ENCODE results near the gene ZNF492. TPM values are rescaled to one million over a fixed set of nuclear protein-coding genes. Genes with fewer than 3 reads are reported as not detected.

The ZNF492 gene
- total and polyA plus RNA-seq, 4 donors, result 0.08 to 0.80 (median 0.10) TPM

DNA sequence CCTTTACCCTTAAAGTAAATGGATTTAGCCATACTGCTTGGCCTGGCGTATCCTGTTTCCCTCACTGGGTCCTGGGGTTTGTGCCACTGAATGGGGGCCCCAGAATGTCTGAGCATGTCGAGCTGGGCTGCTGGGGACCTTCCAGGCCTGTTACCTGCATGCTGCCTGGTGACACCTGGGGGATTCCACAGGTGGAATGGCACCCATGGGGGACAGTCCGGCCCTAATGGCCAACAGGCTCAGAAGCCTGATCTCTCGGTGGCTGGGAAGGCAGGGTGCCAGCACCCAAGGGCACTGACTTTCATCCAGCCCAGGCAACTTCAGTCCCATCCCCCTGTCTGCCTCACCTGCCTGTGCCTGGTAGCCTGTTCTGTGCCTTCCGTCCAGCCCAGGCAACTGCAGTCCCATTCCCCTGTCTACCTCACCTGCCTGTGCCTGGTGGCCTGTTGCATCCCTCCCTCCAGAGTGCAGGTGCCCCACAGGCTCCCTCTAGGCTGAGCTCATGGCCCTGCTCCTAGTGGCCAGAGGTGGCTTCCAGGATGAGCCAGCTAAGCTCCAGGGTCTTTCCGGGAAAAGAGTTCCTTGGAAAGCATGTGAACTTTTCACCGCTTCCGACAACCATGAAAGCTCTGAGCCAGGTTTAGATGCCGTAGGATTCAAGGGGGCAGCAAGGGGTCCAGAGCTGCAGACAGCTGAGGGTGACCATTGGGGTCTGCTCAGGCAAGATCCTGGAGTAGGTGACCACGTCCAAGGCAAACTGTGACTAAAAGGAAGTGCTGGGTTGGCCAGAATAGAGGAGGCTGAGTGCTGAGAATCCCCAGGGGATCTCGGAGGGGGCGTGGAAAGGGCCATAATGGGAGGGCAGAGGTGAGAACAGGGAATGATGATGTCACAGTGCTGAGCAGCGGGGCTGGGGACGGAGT, 30.3 kb upstream of the ZNF492 start:
- Histone ChIP-seq H3K9ac (ENCODE audit: insufficient read depth in 1 of 2, low read length in 2 of 2) (no peak overlapping the region), H3K27me3 (ENCODE audit: control insufficient read depth in 3 of 3, insufficient read depth in 3 of 3, low read length in 2 of 3) (peaks cover 0 to 4% (median 0%) of the 10 kb centered on the region in 3 donors), H3K36me3 (ENCODE audit: control insufficient read depth in 4 of 4, insufficient read depth in 4 of 4, low read length in 4 of 4) (no peaks in the 10 kb centered on the region), H3K4me1 (ENCODE audit: control insufficient read depth in 5 of 5, insufficient read depth in 5 of 5, low read length in 5 of 5) (no peaks in the 10 kb centered on the region), H3K27ac (ENCODE audit: low read depth in 1 of 2, low read length in 1 of 2) (no peak overlapping the region), H3K9me3 (ENCODE audit: control insufficient read depth in 4 of 4, insufficient read depth in 3 of 4, low read length in 3 of 4) (peaks cover 0 to 40% (median 0%) of the 10 kb centered on the region in 4 donors), H3K4me3 (no peak overlapping the region)
- WGBS, 2 donors, result 74% methylated on average over 14 of the region's 14 CpGs
- ATAC-seq (ENCODE audit: insufficient read depth, low FRiP score) (no peak), DNase-seq (no peak)
- no peak for TF ChIP-seq CTCF (IDR thresholded peaks at IDR 0.05; ENCODE audit: control extremely low read depth, extremely low read depth)

DNA sequence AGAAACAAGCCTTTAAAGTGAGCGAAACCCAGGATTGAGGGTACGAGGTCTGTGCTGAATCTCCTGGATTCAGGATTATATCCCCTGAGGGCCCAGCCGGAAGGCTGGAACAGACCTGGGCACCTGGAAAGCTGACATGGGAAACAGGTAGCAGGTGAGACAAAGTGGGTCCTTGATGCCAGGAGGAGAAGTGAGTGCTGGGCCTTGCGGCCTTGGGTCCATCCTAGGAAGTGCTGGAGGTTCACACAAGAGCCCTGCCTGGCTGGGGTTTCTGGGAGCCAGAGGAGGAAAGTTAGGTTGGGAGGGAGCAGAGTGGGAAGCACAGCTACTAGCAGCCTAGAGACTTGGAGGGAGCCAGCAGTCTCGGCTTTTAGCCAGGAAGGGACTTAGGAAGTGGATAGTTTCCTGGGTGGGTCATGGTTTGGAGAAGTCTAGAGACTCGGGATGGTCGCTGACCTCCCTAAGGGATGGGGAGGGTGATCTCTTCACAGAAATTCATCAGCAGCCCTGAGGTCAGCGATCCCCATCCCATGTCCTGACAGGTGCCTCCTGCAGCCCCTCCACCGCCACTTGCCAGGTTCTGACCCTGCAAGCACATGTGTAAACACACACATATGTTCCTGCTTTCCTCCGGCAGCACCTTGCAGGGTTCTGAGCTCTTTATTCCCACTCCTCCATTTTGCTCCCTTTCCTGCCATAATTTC, 29.4 kb upstream of the ZNF492 start:
- H3K4me3 ChIP-seq, result no peak overlapping the region
- H3K4me1 ChIP-seq (ENCODE audit: control insufficient read depth in 5 of 5, insufficient read depth in 5 of 5, low read length in 5 of 5), result no peaks in the 10 kb centered on the region
- no peak overlapping the region for H3K9ac ChIP-seq (ENCODE audit: insufficient read depth in 1 of 2, low read length in 2 of 2)
- no peak for ATAC-seq (ENCODE audit: insufficient read depth, low FRiP score)
- DNase-seq, result no peak
- H3K27me3 ChIP-seq (ENCODE audit: control insufficient read depth in 3 of 3, insufficient read depth in 3 of 3, low read length in 2 of 3), result peaks cover 0 to 4% (median 0%) of the 10 kb centered on the region in 3 donors
- TF ChIP-seq CTCF (IDR thresholded peaks at IDR 0.05; ENCODE audit: control extremely low read depth, extremely low read depth), result no peak
- peaks cover 0 to 35% (median 0%) of the 10 kb centered on the region in 4 donors for H3K9me3 ChIP-seq (ENCODE audit: control insufficient read depth in 4 of 4, insufficient read depth in 3 of 4, low read length in 3 of 4)
- H3K36me3 ChIP-seq (ENCODE audit: control insufficient read depth in 4 of 4, insufficient read depth in 4 of 4, low read length in 4 of 4), result no peaks in the 10 kb centered on the region
- 75 to 80% methylated on average over 10 of the region's 10 CpGs for WGBS, 2 donors
- H3K27ac ChIP-seq (ENCODE audit: low read depth in 1 of 2, low read length in 1 of 2), result no peak overlapping the region

GRCh38 chr19:22605275-22606211, 28.6 kb upstream of the ZNF492 start:
- Histone ChIP-seq H3K27ac (ENCODE audit: low read depth in 1 of 2, low read length in 1 of 2) (no peak overlapping the region), H3K4me1 (ENCODE audit: control insufficient read depth in 5 of 5, insufficient read depth in 5 of 5, low read length in 5 of 5) (no peaks in the 10 kb centered on the region), H3K27me3 (ENCODE audit: control insufficient read depth in 3 of 3, insufficient read depth in 3 of 3, low read length in 2 of 3) (peaks cover 0 to 4% (median 0%) of the 10 kb centered on the region in 3 donors), H3K36me3 (ENCODE audit: control insufficient read depth in 4 of 4, insufficient read depth in 4 of 4, low read length in 4 of 4) (no peaks in the 10 kb centered on the region), H3K4me3 (no peak overlapping the region), H3K9me3 (ENCODE audit: control insufficient read depth in 4 of 4, insufficient read depth in 3 of 4, low read length in 3 of 4) (peaks cover 0 to 31% (median 1%) of the 10 kb centered on the region in 4 donors), H3K9ac (ENCODE audit: insufficient read depth in 1 of 2, low read length in 2 of 2) (no peak overlapping the region)
- 70 to 78% methylated on average over 12 of the region's 12 CpGs for WGBS, 2 donors
- ATAC-seq (ENCODE audit: insufficient read depth, low FRiP score) (no peak), DNase-seq (no peak)
- TF ChIP-seq CTCF (IDR thresholded peaks at IDR 0.05; ENCODE audit: control extremely low read depth, extremely low read depth), result no peak
